ENCODE measurements around the gene SPSB4. TPM values are rescaled to one million over a fixed set of nuclear protein-coding genes. Genes with fewer than 3 reads are reported as not detected.

Gene SPSB4
- total RNA-seq, 4 donors from 2014 or later, result 0.14 TPM; not detected in 3

- 86% methylated on average over 6 of the region's 6 CpGs; no CpG with 5 or more reads in 1 of the 2 donors for WGBS, 2 donors (ENCODE audit: low coverage in 1 of 2)
- H3K36me3 ChIP-seq, result no peaks in the 10 kb centered on the region
Observed at GRCh38 chr3:141083226-141083625, 32.1 kb downstream of the SPSB4 start.

GRCh38 chr3:141083836-141084649 is 32.9 kb downstream of the SPSB4 start:
- 37 to 64% methylated on average over 4 to 13 of the region's 13 CpGs for WGBS, 2 donors (ENCODE audit: low coverage in 1 of 2)
- Histone ChIP-seq H3K4me1 (no peaks in the 10 kb centered on the region), H3K27me3 (no peaks in the 10 kb centered on the region), H3K9me3 (no peaks in the 10 kb centered on the region), H3K27ac (no peak overlapping the region), H3K4me3 (no peak overlapping the region), H3K36me3 (no peaks in the 10 kb centered on the region)
- in situ Hi-C loops (cut with MboI; ENCODE audit: low pct_ligation_motif_present in 1 of 4, low pct_unique_long_range_greater_than_20kb in 1 of 4, low sequenced_read_pairs in 3 of 4), result no loop called here
- no peak for TF ChIP-seq CTCF (IDR thresholded peaks at IDR 0.05)
- no peak for TF ChIP-seq POLR2AphosphoS5 (IDR thresholded peaks at IDR 0.05)
- no peak for TF ChIP-seq POLR2A (IDR thresholded peaks at IDR 0.05)
- no peak for TF ChIP-seq EP300 (IDR thresholded peaks at IDR 0.05; ENCODE audit: low read depth)
- intact Hi-C loops (cut with DNase I; ENCODE audit: low total_unique reads), result no loop called here
- no peak for DNase-seq

More at GRCh38 chr3:141083226-141083625, 32.1 kb downstream of the SPSB4 start:
- H3K4me3 ChIP-seq, result no peak overlapping the region
- H3K27ac ChIP-seq, result no peak overlapping the region
- intact Hi-C loops (cut with DNase I; ENCODE audit: low total_unique reads) (no loop called here), in situ Hi-C loops (cut with MboI; ENCODE audit: low pct_ligation_motif_present in 1 of 4, low pct_unique_long_range_greater_than_20kb in 1 of 4, low sequenced_read_pairs in 3 of 4) (no loop called here)
- no peak for DNase-seq
- H3K9me3 ChIP-seq, result no peaks in the 10 kb centered on the region
- TF ChIP-seq CTCF (IDR thresholded peaks at IDR 0.05) (no peak), POLR2AphosphoS5 (IDR thresholded peaks at IDR 0.05) (no peak), POLR2A (IDR thresholded peaks at IDR 0.05) (no peak), EP300 (IDR thresholded peaks at IDR 0.05; ENCODE audit: low read depth) (no peak)
- H3K4me1 ChIP-seq, result no peaks in the 10 kb centered on the region
- no peaks in the 10 kb centered on the region for H3K27me3 ChIP-seq

- Histone ChIP-seq H3K4me1 (no peaks in the 10 kb centered on the region), H3K27me3 (no peaks in the 10 kb centered on the region), H3K36me3 (no peaks in the 10 kb centered on the region), H3K4me3 (no peak overlapping the region), H3K9me3 (no peaks in the 10 kb centered on the region), H3K27ac (no peak overlapping the region)
- no peak for DNase-seq
- intact Hi-C loops (cut with DNase I; ENCODE audit: low total_unique reads), result no loop called here
- 89 to 100% methylated on average over 2 to 3 of the region's 3 CpGs for WGBS, 2 donors (ENCODE audit: low coverage in 1 of 2)
- in situ Hi-C loops (cut with MboI; ENCODE audit: low pct_ligation_motif_present in 1 of 4, low pct_unique_long_range_greater_than_20kb in 1 of 4, low sequenced_read_pairs in 3 of 4), result no loop called here
- TF ChIP-seq CTCF (IDR thresholded peaks at IDR 0.05) (no peak), EP300 (IDR thresholded peaks at IDR 0.05; ENCODE audit: low read depth) (no peak), POLR2AphosphoS5 (IDR thresholded peaks at IDR 0.05) (no peak), POLR2A (IDR thresholded peaks at IDR 0.05) (no peak)
Observed at GRCh38 chr3:141085343-141086070, 34.4 kb downstream of the SPSB4 start.

GRCh38 chr3:141086188-141086587 is 35.0 kb downstream of the SPSB4 start:
- H3K4me1 ChIP-seq, result no peaks in the 10 kb centered on the region
- in situ Hi-C loops (cut with MboI; ENCODE audit: low pct_ligation_motif_present in 1 of 4, low pct_unique_long_range_greater_than_20kb in 1 of 4, low sequenced_read_pairs in 3 of 4) (no loop called here), intact Hi-C loops (cut with DNase I; ENCODE audit: low total_unique reads) (no loop called here)
- H3K27me3 ChIP-seq, result no peaks in the 10 kb centered on the region
- H3K4me3 ChIP-seq, result no peak overlapping the region
- 33% methylated on average over 1 of the region's 1 CpG; no CpG with 5 or more reads in 1 of the 2 donors for WGBS, 2 donors (ENCODE audit: low coverage in 1 of 2)
- H3K27ac ChIP-seq, result no peak overlapping the region
- DNase-seq, result no peak
- TF ChIP-seq EP300 (IDR thresholded peaks at IDR 0.05; ENCODE audit: low read depth) (no peak), POLR2A (IDR thresholded peaks at IDR 0.05) (no peak), POLR2AphosphoS5 (IDR thresholded peaks at IDR 0.05) (no peak), CTCF (IDR thresholded peaks at IDR 0.05) (no peak)
- H3K36me3 ChIP-seq, result no peaks in the 10 kb centered on the region
- no peaks in the 10 kb centered on the region for H3K9me3 ChIP-seq

Measured in transverse colon (tissue), 4 donors.